ENCODE results near the gene DNAJC6. TPM values are rescaled to one million over a fixed set of nuclear protein-coding genes. Genes with fewer than 3 reads are reported as not detected.

Gene DNAJC6
- total RNA-seq, 2 donors from 2014 or later = 1.6 to 10.0 TPM

- peak overlapping the region in 1 of 2 donors; percentile 48 for H3K27ac Mint-ChIP-seq
- ATAC-seq (no peak), DNase-seq (ENCODE audit: low spot score) (no peak)
- no peaks in the 10 kb centered on the region for H3K9me3 Mint-ChIP-seq
- H3K36me3 Mint-ChIP-seq = peaks cover 14% of the 10 kb centered on the region
- H3K4me1 Mint-ChIP-seq (ENCODE audit: low read depth in 2 of 2) = peaks cover 12 to 20% of the 10 kb centered on the region in 2 donors
- peak overlapping the region; percentile 68 for H3K4me3 Mint-ChIP-seq
- no peaks in the 10 kb centered on the region for H3K27me3 Mint-ChIP-seq
Measured at GRCh38 chr1:65423884-65424572, 114.7 kb downstream of the DNAJC6 start.

GRCh38 chr1:65424573-65424889, 115.2 kb downstream of the DNAJC6 start:
- DNase-seq (ENCODE audit: low spot score) = no peak
- Mint-ChIP-seq H3K27me3 (no peaks in the 10 kb centered on the region), H3K4me1 (ENCODE audit: low read depth in 2 of 2) (peaks cover 13 to 20% of the 10 kb centered on the region in 2 donors), H3K9me3 (no peaks in the 10 kb centered on the region), H3K27ac (peak overlapping the region in 1 of 2 donors; percentile 48), H3K36me3 (peaks cover 14% of the 10 kb centered on the region), H3K4me3 (peak overlapping the region; percentile 68)
- no peak for ATAC-seq

GRCh38 chr1:65425006-65425405, 115.7 kb downstream of the DNAJC6 start:
- DNase-seq (ENCODE audit: low spot score) = no peak
- Mint-ChIP-seq H3K27me3 (no peaks in the 10 kb centered on the region), H3K4me3 (no peak overlapping the region), H3K9me3 (no peaks in the 10 kb centered on the region), H3K36me3 (peaks cover 17% of the 10 kb centered on the region), H3K27ac (peak overlapping the region in 1 of 2 donors; percentile 13), H3K4me1 (ENCODE audit: low read depth in 2 of 2) (peaks cover 9 to 22% of the 10 kb centered on the region in 2 donors)
- ATAC-seq = no peak

GRCh38 chr1:65425697-65426096, 116.4 kb downstream of the DNAJC6 start:
- Mint-ChIP-seq H3K9me3 (no peaks in the 10 kb centered on the region), H3K4me3 (no peak overlapping the region), H3K27ac (peak overlapping the region in 1 of 2 donors; percentile 13), H3K36me3 (peaks cover 20% of the 10 kb centered on the region), H3K4me1 (ENCODE audit: low read depth in 2 of 2) (peaks cover 9 to 26% of the 10 kb centered on the region in 2 donors), H3K27me3 (no peaks in the 10 kb centered on the region)
- DNase-seq (ENCODE audit: low spot score) (no peak), ATAC-seq (no peak)

GRCh38 chr1:65429078-65429477, 119.7 kb downstream of the DNAJC6 start:
- ATAC-seq = no peak
- H3K27ac Mint-ChIP-seq = no peak overlapping the region

GRCh38 chr1:65429806-65430205, 120.5 kb downstream of the DNAJC6 start:
- Mint-ChIP-seq H3K27ac (no peak overlapping the region), H3K4me3 (no peak overlapping the region), H3K9me3 (no peaks in the 10 kb centered on the region), H3K36me3 (peaks cover 30% of the 10 kb centered on the region), H3K4me1 (ENCODE audit: low read depth in 2 of 2) (peaks cover 2 to 22% of the 10 kb centered on the region in 2 donors), H3K27me3 (no peaks in the 10 kb centered on the region)
- DNase-seq (ENCODE audit: low spot score) (no peak), ATAC-seq (no peak)

More at GRCh38 chr1:65429078-65429477, 119.7 kb downstream of the DNAJC6 start:
- no peak for DNase-seq (ENCODE audit: low spot score)
- Mint-ChIP-seq H3K9me3 (no peaks in the 10 kb centered on the region), H3K27me3 (no peaks in the 10 kb centered on the region), H3K4me1 (ENCODE audit: low read depth in 2 of 2) (peaks cover 5 to 27% of the 10 kb centered on the region in 2 donors), H3K4me3 (no peak overlapping the region), H3K36me3 (peaks cover 30% of the 10 kb centered on the region)

- no peak for DNase-seq (ENCODE audit: low spot score)
- peaks cover 20% of the 10 kb centered on the region for H3K36me3 Mint-ChIP-seq
- H3K4me1 Mint-ChIP-seq (ENCODE audit: low read depth in 2 of 2) = peaks cover 2 to 14% of the 10 kb centered on the region in 2 donors
- peak overlapping the region in 1 of 2 donors; percentile 25 for H3K27ac Mint-ChIP-seq
- H3K9me3 Mint-ChIP-seq = no peaks in the 10 kb centered on the region
- no peak for ATAC-seq
- H3K27me3 Mint-ChIP-seq = no peaks in the 10 kb centered on the region
- no peak overlapping the region for H3K4me3 Mint-ChIP-seq
Measured at GRCh38 chr1:65431111-65431705, 121.9 kb downstream of the DNAJC6 start.

GRCh38 chr1:65432918-65433317, 123.6 kb downstream of the DNAJC6 start:
- Mint-ChIP-seq H3K27ac (no peak overlapping the region), H3K36me3 (peaks cover 16% of the 10 kb centered on the region), H3K9me3 (no peaks in the 10 kb centered on the region), H3K4me3 (no peak overlapping the region), H3K4me1 (ENCODE audit: low read depth in 2 of 2) (peaks cover 2 to 11% of the 10 kb centered on the region in 2 donors), H3K27me3 (no peaks in the 10 kb centered on the region)
- no peak for ATAC-seq
- no peak for DNase-seq (ENCODE audit: low spot score)

GRCh38 chr1:65434255-65434654, 124.9 kb downstream of the DNAJC6 start:
- Mint-ChIP-seq H3K4me3 (no peak overlapping the region), H3K4me1 (ENCODE audit: low read depth in 2 of 2) (peaks cover 0 to 11% of the 10 kb centered on the region in 2 donors), H3K9me3 (no peaks in the 10 kb centered on the region), H3K36me3 (peaks cover 16% of the 10 kb centered on the region), H3K27ac (no peak overlapping the region), H3K27me3 (no peaks in the 10 kb centered on the region)
- ATAC-seq (no peak), DNase-seq (ENCODE audit: low spot score) (no peak)

- ATAC-seq (no peak), DNase-seq (ENCODE audit: low spot score) (no peak)
- H3K27me3 Mint-ChIP-seq = no peaks in the 10 kb centered on the region
- peaks cover 16% of the 10 kb centered on the region for H3K36me3 Mint-ChIP-seq
- no peak overlapping the region for H3K27ac Mint-ChIP-seq
- H3K4me3 Mint-ChIP-seq = no peak overlapping the region
- no peaks in the 10 kb centered on the region for H3K9me3 Mint-ChIP-seq
- peaks cover 0 to 11% of the 10 kb centered on the region in 2 donors for H3K4me1 Mint-ChIP-seq (ENCODE audit: low read depth in 2 of 2)
Measured at GRCh38 chr1:65434760-65435159, 125.4 kb downstream of the DNAJC6 start.

GRCh38 chr1:65435987-65436386, 126.6 kb downstream of the DNAJC6 start:
- H3K27ac Mint-ChIP-seq = no peak overlapping the region
- H3K27me3 Mint-ChIP-seq = no peaks in the 10 kb centered on the region
- H3K4me3 Mint-ChIP-seq = no peak overlapping the region
- peaks cover 2 to 3% of the 10 kb centered on the region in 2 donors for H3K4me1 Mint-ChIP-seq (ENCODE audit: low read depth in 2 of 2)
- DNase-seq (ENCODE audit: low spot score) (no peak), ATAC-seq (no peak)
- H3K36me3 Mint-ChIP-seq = peaks cover 10% of the 10 kb centered on the region
- no peaks in the 10 kb centered on the region for H3K9me3 Mint-ChIP-seq

- DNase-seq (ENCODE audit: low spot score) (no peak), ATAC-seq (no peak)
- Mint-ChIP-seq H3K36me3 (peaks cover 5% of the 10 kb centered on the region), H3K27me3 (no peaks in the 10 kb centered on the region), H3K4me1 (ENCODE audit: low read depth in 2 of 2) (peaks cover 0 to 3% of the 10 kb centered on the region in 2 donors), H3K9me3 (no peaks in the 10 kb centered on the region), H3K4me3 (no peak overlapping the region), H3K27ac (no peak overlapping the region)
Measured at GRCh38 chr1:65437616-65438015, 128.3 kb downstream of the DNAJC6 start.

GRCh38 chr1:65440322-65440900, 131.1 kb downstream of the DNAJC6 start:
- no peak for DNase-seq (ENCODE audit: low spot score)
- Mint-ChIP-seq H3K27me3 (no peaks in the 10 kb centered on the region), H3K4me1 (ENCODE audit: low read depth in 2 of 2) (peaks cover 0 to 6% of the 10 kb centered on the region in 2 donors), H3K9me3 (no peaks in the 10 kb centered on the region), H3K4me3 (no peak overlapping the region), H3K36me3 (no peaks in the 10 kb centered on the region), H3K27ac (no peak overlapping the region)
- ATAC-seq = no peak

GRCh38 chr1:65440915-65441314, 131.6 kb downstream of the DNAJC6 start:
- Mint-ChIP-seq H3K4me3 (no peak overlapping the region), H3K36me3 (no peaks in the 10 kb centered on the region), H3K27ac (no peak overlapping the region), H3K27me3 (no peaks in the 10 kb centered on the region), H3K9me3 (no peaks in the 10 kb centered on the region), H3K4me1 (ENCODE audit: low read depth in 2 of 2) (peaks cover 0 to 6% of the 10 kb centered on the region in 2 donors)
- no peak for ATAC-seq
- no peak for DNase-seq (ENCODE audit: low spot score)

Measured in natural killer cell treated with Interleukin-12 subunit alpha and Interleukin-12 subunit beta and Interleukin-15 and Interleukin-18, amount 100 ng/mL, for 72 hours (primary cell).